ENCODE data around the gene SIGLEC14.

SIGLEC14 gene

DNA sequence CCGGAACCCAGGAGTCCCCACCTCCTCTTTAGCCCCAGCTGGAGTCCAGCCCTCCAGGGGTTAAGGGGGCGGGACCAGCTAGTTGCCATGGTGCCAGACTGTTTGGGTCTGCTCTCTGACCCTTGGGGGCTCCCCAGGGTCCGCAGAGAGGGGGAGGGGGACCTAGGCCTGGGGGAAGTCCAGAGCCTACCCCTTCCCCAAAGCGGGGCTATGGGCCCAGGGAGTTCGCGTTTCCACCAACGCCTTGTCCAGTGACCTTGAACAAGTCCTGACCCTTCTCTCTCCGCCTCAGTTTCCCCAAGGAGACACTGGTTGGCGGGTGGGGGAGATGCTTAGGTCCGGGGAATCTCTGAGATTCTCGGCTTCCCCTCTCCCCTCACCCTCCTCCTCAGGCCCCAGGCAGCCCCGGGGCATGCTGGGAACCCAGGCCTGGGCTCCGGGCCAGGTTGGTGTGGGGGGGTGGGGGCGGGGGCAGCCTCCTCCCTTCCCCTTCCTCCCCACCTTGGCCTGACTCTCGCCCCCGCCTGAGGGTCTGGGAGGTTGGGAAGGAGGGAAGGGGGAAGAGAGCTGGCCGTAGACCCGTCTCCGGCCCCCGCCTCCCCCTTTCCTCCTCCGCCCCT lies 43.9 kb upstream of the SIGLEC14 start (continued):
- TF ChIP-seq, protein P1, sequence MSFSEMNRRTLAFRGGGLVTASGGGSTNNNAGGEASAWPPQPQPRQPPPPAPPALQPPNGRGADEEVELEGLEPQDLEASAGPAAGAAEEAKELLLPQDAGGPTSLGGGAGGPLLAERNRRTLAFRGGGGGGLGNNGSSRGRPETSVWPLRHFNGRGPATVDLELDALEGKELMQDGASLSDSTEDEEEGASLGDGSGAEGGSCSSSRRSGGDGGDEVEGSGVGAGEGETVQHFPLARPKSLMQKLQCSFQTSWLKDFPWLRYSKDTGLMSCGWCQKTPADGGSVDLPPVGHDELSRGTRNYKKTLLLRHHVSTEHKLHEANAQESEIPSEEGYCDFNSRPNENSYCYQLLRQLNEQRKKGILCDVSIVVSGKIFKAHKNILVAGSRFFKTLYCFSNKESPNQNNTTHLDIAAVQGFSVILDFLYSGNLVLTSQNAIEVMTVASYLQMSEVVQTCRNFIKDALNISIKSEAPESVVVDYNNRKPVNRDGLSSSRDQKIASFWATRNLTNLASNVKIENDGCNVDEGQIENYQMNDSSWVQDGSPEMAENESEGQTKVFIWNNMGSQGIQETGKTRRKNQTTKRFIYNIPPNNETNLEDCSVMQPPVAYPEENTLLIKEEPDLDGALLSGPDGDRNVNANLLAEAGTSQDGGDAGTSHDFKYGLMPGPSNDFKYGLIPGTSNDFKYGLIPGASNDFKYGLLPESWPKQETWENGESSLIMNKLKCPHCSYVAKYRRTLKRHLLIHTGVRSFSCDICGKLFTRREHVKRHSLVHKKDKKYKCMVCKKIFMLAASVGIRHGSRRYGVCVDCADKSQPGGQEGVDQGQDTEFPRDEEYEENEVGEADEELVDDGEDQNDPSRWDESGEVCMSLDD (tag by site-specific recombination; IDR thresholded peaks at IDR 0.05): peak; percentile 94
- no peak for TF ChIP-seq OSR2 (tag by site-specific recombination; IDR thresholded peaks at IDR 0.05)
- no peak for TF ChIP-seq ZNF660 (tag by site-specific recombination; IDR thresholded peaks at IDR 0.05)
- no peak for TF ChIP-seq ZBTB21 (tag by site-specific recombination; IDR thresholded peaks at IDR 0.05)
- no peak for TF ChIP-seq ZNF16 (tag by site-specific recombination; IDR thresholded peaks at IDR 0.05; ENCODE audit: low read depth)
- no peak for TF ChIP-seq YY1 (tag by site-specific recombination; IDR thresholded peaks at IDR 0.05)
- no peak for TF ChIP-seq ZNF311 (tag by site-specific recombination; IDR thresholded peaks at IDR 0.05; ENCODE audit: borderline replicate concordance)
- TF ChIP-seq ZNF654 (tag by site-specific recombination; IDR thresholded peaks at IDR 0.05; ENCODE audit: low read depth): no peak
- 0 out of 2 replicates have a peak, but pooled peaks have one; percentile 35 for TF ChIP-seq ZSCAN30 (tag by site-specific recombination; IDR thresholded peaks at IDR 0.05)
- no peak for TF ChIP-seq ZNF202 (tag by site-specific recombination; IDR thresholded peaks at IDR 0.05; ENCODE audit: borderline replicate concordance)
- TF ChIP-seq ZNF23 (tag by site-specific recombination; IDR thresholded peaks at IDR 0.05; ENCODE audit: borderline replicate concordance): no peak
- no peak for TF ChIP-seq TCF7L2 (IDR thresholded peaks at IDR 0.05; ENCODE audit: borderline replicate concordance, low read depth, low read length)
- TF ChIP-seq, protein P2, sequence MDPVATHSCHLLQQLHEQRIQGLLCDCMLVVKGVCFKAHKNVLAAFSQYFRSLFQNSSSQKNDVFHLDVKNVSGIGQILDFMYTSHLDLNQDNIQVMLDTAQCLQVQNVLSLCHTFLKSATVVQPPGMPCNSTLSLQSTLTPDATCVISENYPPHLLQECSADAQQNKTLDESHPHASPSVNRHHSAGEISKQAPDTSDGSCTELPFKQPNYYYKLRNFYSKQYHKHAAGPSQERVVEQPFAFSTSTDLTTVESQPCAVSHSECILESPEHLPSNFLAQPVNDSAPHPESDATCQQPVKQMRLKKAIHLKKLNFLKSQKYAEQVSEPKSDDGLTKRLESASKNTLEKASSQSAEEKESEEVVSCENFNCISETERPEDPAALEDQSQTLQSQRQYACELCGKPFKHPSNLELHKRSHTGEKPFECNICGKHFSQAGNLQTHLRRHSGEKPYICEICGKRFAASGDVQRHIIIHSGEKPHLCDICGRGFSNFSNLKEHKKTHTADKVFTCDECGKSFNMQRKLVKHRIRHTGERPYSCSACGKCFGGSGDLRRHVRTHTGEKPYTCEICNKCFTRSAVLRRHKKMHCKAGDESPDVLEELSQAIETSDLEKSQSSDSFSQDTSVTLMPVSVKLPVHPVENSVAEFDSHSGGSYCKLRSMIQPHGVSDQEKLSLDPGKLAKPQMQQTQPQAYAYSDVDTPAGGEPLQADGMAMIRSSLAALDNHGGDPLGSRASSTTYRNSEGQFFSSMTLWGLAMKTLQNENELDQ (tag by site-specific recombination; IDR thresholded peaks at IDR 0.05; ENCODE audit: low read depth): no peak
- peak; percentile 27 for TF ChIP-seq SP2 (tag by site-specific recombination; IDR thresholded peaks at IDR 0.05)
- TF ChIP-seq ZNF416 (tag by site-specific recombination; IDR thresholded peaks at IDR 0.05): no peak
- TF ChIP-seq ZNF174 (tag by site-specific recombination; IDR thresholded peaks at IDR 0.05): no peak
- no peak for TF ChIP-seq ZSCAN23 (tag by site-specific recombination; IDR thresholded peaks at IDR 0.05)
- TF ChIP-seq ZXDB (tag by site-specific recombination; IDR thresholded peaks at IDR 0.05): peak; percentile 53
- no peak for TF ChIP-seq ZNF701 (tag by site-specific recombination; IDR thresholded peaks at IDR 0.05)
- TF ChIP-seq, protein P3, sequence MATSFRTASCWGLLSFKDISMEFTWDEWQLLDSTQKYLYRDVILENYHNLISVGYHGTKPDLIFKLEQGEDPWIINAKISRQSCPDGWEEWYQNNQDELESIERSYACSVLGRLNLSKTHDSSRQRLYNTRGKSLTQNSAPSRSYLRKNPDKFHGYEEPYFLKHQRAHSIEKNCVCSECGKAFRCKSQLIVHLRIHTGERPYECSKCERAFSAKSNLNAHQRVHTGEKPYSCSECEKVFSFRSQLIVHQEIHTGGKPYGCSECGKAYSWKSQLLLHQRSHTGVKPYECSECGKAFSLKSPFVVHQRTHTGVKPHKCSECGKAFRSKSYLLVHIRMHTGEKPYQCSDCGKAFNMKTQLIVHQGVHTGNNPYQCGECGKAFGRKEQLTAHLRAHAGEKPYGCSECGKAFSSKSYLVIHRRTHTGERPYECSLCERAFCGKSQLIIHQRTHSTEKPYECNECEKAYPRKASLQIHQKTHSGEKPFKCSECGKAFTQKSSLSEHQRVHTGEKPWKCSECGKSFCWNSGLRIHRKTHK (tag by site-specific recombination; IDR thresholded peaks at IDR 0.05): no peak
- TF ChIP-seq, protein P4, sequence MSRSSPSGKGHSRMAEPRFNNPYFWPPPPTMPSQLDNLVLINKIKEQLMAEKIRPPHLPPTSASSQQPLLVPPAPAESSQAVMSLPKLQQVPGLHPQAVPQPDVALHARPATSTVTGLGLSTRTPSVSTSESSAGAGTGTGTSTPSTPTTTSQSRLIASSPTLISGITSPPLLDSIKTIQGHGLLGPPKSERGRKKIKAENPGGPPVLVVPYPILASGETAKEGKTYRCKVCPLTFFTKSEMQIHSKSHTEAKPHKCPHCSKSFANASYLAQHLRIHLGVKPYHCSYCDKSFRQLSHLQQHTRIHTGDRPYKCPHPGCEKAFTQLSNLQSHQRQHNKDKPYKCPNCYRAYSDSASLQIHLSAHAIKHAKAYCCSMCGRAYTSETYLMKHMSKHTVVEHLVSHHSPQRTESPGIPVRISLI (tag by site-specific recombination; IDR thresholded peaks at IDR 0.05): no peak
- no peak; the same call in none of the 2 replicates for TF ChIP-seq SP7 (tag by site-specific recombination; IDR thresholded peaks at IDR 0.05)
- TF ChIP-seq ZNF585B (tag by site-specific recombination; IDR thresholded peaks at IDR 0.05): no peak
- TF ChIP-seq, protein P5, sequence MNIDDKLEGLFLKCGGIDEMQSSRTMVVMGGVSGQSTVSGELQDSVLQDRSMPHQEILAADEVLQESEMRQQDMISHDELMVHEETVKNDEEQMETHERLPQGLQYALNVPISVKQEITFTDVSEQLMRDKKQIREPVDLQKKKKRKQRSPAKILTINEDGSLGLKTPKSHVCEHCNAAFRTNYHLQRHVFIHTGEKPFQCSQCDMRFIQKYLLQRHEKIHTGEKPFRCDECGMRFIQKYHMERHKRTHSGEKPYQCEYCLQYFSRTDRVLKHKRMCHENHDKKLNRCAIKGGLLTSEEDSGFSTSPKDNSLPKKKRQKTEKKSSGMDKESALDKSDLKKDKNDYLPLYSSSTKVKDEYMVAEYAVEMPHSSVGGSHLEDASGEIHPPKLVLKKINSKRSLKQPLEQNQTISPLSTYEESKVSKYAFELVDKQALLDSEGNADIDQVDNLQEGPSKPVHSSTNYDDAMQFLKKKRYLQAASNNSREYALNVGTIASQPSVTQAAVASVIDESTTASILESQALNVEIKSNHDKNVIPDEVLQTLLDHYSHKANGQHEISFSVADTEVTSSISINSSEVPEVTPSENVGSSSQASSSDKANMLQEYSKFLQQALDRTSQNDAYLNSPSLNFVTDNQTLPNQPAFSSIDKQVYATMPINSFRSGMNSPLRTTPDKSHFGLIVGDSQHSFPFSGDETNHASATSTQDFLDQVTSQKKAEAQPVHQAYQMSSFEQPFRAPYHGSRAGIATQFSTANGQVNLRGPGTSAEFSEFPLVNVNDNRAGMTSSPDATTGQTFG (tag by site-specific recombination; IDR thresholded peaks at IDR 0.05; ENCODE audit: borderline replicate concordance): no peak
- no peak for TF ChIP-seq ZNF175 (tag by site-specific recombination; IDR thresholded peaks at IDR 0.05)
- TF ChIP-seq, protein P6, sequence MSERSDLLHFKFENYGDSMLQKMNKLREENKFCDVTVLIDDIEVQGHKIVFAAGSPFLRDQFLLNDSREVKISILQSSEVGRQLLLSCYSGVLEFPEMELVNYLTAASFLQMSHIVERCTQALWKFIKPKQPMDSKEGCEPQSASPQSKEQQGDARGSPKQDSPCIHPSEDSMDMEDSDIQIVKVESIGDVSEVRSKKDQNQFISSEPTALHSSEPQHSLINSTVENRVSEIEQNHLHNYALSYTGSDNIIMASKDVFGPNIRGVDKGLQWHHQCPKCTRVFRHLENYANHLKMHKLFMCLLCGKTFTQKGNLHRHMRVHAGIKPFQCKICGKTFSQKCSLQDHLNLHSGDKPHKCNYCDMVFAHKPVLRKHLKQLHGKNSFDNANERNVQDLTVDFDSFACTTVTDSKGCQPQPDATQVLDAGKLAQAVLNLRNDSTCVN (tag by site-specific recombination; optimal IDR thresholded peaks at IDR 0.05): peak; percentile 15
- TF ChIP-seq ZNF354C (tag by site-specific recombination; IDR thresholded peaks at IDR 0.05; ENCODE audit: borderline replicate concordance, low read depth): no peak
- peak; percentile 86 for TF ChIP-seq EGR2 (tag by site-specific recombination; IDR thresholded peaks at IDR 0.05; ENCODE audit: low read depth)
- TF ChIP-seq ZBTB1 (tag by site-specific recombination; IDR thresholded peaks at IDR 0.05): no peak
- no peak for TF ChIP-seq ZNF830 (tag by site-specific recombination; IDR thresholded peaks at IDR 0.05; ENCODE audit: low read depth)

All from HEK293 (cell line).